NCI-H82 treated with DMSO at 0.1 percent for 48 hours (cell line): ENCODE measurements around the gene NHLRC3.
"Not testable (repeated sequence)": the region's sequence is repeated elsewhere in the genome, so short reads cannot be mapped to it uniquely, and the experiment has no call there.

ENCODE experiments used
- DNase-seq: peaks from one replicate; lab custom pipeline; 2025; ENCODE audit not compliant: unreplicated experiment; lab: John Stamatoyannopoulos, UW

Gene NHLRC3

DNA sequence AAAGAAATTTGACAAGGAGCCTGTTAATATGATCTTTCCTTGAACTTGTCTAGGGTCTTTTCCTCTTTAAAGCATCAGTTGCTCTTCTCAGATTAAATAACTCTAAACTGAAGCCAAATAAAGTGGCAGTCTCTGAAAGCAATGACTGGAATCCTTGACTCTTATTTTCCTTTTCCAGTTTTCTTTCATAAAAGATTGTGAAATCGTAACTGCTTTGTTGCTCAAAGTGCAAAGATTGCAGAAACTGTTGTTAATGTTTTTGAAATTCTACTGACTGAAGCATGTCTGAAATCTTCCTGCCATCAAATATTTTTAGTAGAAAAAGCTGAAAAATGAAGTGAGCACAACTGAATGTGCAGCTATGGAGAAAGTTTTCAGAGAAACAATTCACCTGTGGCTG lies 1.9 kb downstream of the NHLRC3 start:
- no peak for DNase-seq

DNA sequence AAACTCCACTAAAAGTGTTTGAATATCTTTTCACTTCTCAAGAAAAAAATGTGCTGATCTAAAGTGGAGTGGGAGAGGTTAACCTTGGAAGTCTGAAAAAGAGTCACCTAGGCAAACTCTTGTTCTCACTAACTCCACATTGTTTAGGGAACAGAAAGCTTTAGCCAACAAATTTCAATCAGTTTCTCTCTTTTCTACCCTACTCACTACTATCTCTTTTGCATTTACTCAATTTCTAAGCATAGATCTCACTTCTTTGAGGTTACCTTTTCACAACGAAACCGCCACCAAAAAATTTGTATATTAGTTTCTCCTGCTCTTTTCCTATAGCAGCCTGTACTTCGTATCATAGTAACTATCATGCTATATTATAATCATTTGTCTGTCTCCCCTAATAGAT lies 6.3 kb downstream of the NHLRC3 start:
- no peak for DNase-seq

DNA sequence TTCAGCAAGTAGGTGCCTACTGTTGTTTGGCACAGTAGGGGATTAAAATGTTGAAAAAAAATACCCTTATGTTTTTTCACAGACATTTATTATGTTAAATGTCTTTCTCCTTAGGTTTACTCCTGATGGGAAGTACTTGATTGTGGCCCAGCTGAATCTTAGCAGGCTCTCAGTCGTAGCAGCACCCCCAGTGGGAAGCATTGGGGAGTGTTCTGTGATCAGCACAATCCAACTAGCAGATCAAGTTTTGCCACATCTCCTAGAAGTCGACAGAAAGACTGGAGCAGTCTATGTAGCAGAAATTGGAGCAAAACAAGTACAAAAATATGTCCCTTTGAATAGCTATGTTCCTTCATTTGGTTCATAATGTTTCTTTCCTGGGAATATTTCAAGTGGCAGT lies 9.3 kb downstream of the NHLRC3 start:
- DNase-seq = no peak

DNA sequence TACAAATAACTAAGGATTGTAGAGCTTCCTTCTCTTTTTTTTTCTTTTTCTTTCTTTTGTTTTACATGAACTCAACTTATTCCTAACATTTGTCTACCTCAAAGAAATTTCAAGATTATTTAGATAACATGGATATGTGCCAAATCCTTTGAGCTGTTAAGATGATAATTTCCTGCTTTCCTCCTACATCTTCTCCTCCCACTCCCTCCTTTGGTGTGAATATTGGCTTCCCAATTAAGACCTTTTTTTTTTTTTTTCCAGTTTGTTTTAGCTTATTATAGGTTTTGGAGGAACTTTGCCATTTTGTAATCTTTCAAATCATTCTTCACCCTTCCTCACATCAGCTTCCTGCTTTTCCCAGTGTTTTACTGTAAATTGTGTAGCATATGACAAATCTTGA lies 10.6 kb downstream of the NHLRC3 start:
- no peak for DNase-seq

DNA sequence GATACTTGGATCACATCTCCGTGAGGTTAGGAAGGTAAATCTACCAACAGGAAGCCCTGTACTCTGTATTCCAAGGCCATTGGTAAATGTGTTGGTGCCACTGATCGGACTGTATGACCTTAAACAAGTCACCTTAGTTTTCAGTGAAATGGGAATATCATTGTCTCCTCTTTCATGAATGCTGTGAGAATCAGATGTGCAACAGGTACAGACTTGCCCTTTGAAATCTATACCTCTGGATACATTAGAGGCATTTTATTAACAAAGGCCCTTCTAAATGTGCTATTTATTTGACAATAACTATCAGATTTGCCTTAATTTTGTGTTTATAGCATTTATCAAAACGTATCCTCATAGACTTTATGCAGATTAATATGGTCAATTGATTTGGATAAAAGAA lies 11.0 kb downstream of the NHLRC3 start:
- DNase-seq = no peak

DNA sequence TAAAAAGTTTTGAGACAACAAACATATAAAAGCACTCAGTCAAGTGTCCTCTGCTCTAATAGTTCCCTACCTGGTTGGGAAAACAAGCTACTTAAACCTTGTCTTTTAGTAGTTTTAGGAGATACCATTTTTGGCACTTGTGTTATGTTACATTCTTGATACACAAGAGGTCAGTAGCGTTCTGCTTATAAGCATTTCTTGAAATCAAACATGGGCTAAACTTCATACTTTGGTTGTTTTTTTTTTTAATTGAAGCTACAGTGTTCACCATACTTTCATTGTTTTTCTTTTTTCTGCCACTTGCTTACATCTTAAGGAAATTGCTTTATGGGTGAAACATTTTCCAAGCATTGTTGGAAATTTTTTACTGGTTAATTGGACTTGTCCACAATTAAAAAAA lies 12.9 kb downstream of the NHLRC3 start:
- peak; percentile 68 for DNase-seq

DNA sequence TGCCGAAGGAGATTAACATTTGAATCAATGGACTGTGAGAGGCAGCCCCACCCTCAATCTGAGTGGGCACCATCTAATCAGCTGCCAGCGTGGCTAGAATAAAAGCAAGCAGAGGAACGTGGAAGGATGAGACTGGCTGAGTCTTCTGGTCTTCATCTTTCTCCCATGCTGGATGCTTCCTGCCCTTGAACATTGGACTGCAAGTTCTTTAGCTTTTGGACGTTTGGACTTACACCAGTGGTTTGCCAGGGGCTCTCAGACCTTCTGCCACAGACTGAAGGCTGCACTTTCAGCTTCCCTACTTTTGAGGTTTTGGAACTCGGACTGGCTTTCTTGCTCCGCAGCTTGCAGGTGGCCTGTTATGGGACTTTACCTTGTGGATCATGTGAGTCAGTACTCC lies 14.7 kb downstream of the NHLRC3 start:
- DNase-seq = no peak

DNA sequence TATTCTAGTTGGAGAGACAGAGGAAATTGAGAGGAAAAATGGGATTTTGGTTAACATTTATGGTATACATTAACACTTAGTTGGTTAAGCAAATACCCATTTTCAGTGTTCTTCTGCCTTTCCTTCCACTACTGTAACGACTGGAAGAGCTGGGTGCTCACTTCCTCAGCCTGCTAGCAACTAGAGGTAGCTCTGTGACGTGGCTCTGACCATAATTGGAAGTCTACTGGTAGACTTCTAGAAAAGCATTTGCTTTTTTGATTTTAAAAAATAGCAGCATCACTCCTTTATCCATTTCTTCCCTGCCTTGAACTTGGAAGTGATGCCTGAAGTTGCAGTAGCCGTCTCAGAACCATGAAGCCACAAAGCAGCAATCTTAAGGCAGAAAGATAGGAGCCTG lies 15.9 kb downstream of the NHLRC3 start:
- DNase-seq = no peak

DNA sequence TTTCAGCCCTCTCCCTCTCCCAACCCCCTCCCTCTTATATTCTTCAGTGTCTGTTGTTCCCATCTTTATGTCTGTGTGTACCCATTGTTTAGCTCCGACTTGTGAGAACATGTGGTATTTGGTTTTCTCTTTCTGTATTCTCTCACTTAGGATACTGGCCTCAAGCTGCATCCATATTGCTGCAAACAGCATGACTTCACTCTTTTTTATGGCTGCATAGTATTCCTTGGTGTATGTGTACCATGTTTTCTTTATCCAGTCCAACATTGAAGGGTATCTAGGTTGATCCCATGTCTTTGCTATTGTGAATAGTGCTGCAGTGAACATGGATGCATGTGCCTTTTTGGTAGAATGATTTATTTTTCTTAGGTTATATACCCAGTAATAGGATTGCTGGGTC lies 17.8 kb downstream of the NHLRC3 start:
- DNase-seq = no peak

DNA sequence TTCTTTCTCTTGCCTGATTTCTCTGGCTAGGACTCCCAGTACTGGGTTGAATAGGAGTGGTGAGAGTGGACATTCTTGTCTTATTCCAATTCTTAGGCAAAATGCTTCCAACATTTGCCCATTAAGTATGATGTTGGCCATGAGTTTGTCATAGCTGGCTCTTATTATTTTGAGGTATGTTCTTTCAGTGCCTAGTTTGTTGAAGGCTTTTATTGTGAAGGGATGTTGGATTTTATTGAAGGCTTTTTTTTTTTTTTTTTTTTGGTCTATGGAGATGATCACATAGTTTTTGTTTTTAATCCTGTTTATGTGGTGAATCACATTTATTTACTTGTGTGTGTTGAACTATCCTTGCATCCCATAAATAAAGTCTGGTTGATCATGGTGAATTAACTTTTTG lies 19.8 kb downstream of the NHLRC3 start:
- no peak for DNase-seq

DNA sequence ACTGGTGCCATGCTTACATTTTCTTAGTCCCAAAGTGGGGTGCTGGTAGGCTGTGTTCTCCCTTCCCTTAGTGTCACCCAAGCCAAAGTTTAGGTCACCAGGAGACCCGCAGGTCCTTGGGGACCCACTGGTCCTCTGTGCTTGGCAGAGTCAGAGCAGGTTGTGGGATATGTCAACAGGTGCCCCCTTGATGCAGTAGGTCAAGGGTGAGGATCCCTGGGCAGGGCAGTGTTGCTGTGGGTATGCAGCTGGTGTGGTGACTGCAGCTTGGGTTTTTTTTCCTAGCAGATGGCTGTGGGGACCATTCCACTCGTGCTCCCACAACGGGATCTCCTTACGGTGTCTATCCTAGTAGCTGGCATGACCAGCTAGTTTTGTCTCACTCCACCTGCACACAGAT lies 23.7 kb downstream of the NHLRC3 start:
- DNase-seq = no peak

DNA sequence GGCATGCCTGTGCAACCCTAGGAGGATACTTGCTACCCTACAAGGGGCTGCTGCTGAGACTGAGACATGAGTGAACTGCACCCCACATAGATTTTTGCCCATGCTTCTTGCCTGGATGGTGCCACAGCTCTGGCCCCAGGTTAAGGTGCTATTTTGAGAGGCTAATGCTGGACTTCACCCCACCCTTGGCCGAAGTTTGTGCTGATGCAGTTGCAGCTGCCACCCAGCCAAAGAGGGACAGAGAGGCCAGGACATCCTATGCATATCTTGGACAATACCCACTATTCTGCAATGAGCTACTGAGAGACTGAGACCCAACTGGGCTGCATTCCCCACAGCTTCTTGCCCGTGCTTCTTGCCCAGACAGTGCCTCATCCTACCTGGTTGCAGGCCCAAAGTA lies 34.6 kb downstream of the NHLRC3 start:
- no peak for DNase-seq

DNA sequence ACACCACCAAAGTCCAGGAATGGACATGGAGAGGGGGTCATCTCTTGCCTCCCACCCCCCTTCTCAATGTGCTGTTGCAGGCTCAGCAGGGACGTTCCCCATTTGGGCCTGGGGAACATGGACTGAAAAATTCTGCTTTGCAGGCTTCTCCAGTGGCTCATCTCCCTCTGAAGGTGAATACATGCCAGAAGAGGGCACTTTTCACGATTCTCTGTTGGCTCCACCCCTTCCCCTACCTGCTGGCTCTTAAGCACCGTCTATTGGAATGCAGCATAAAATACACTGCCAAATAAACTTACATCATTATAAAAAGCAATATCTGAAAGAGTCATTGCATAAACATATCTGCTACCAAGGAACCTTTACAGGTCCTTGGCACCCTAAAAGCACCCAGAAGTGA lies 35.7 kb downstream of the NHLRC3 start:
- DNase-seq = no peak

DNA sequence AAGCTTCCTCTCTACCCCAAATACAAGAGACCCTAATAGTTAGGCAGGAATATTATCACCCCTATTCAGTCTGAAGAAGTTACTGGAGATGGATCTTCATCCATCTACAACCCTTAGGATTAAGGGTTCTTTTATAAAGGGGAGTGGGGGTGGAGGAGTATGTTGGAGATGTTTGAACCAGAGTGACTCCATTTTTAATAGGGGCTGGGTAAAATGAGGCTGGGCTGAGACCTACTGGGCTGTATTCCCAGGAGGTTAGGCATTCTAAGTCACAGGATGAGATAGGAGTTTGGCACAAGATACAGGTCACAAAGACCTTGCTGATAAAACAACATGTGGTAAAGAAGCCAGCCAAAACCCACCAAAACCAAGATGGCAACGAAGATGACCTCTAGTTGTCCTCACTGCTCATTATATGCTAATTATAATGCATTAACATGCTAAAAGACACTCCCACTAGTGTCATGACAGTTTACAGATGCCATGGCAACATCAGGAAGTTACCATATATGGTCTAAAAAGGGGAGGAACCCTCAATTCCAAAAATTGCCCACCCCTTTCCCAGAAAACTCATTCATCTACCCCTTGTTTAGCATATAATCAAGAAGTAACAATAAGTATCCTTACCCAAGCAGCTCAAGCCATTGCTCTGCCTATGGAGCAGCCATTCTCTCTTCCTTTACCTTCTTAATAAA lies 48.1 kb downstream of the NHLRC3 start:
- DNase-seq = not testable (repeated sequence)

DNA sequence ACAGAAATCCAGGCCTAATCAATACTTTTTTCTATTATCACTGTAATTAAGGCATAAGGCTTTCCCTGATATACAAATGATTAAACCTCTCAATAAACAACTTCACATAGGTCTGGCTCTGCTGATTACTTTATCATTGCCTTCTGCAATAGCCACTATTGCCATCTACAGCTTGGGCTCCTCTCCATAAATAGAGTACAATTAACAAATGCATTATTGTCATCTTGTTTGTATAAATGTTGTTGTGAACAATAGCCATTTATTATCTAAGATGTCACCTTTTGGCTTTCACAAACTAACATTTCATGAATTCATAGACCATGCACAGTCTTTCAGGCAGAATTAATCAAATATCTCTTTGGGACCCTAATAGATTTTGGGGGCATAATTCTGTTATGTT lies 53.3 kb downstream of the NHLRC3 start:
- DNase-seq = no peak

DNA sequence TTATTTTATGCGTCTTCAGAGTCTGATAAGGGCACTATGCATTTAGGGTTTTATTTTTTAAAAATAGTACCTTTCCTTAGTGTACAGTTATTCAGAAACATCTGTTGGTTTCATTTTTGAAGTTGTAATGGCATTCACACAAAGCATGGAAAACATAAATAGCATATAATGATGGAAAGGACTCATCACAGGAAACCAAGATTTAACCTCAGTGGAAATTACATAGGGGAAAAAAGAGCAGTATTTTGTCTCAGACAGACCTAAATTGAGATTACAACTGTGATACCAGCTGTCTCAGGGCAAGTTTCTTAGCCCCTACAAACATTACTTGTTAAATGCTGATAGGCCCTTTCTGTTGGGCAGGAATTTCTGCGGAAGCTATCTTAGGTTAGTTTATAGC lies 57.2 kb downstream of the NHLRC3 start:
- DNase-seq = no peak

DNA sequence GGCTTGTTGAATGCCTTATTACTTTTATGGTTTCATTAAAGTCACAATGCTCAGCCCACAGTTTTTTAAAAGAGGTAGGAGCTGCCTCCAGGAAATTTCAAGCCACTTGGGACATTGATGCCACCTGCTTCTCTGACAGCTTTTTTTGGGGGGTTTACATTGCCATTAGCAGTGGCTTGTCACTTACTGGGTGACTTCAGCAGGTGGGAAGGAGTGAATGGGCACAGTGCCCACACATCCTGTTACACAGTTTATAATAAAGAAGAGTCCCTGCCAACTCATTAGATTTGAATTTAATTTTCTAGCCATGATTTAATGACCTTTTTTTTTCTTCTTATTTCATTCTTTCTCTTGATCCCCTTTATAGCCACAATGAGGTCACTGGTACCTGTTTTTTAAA lies 61.0 kb downstream of the NHLRC3 start:
- no peak for DNase-seq
